GM23338 (cell line): ENCODE measurements around the gene C14orf93. TPM values are rescaled to one million over a fixed set of nuclear protein-coding genes. Genes with fewer than 3 reads are reported as not detected.

ENCODE experiments used
- ATAC-seq: fragments of 200-7000 bp; cut with Tn5 transposase; 3 replicates; pipeline ENCODE4 v1.9.1; 2020
- DNase-seq: peaks from one replicate; pipeline ENCODE4 v3.0.0-alpha.2; 2015; ENCODE audit warnings: low spot score
- H2AFZ ChIP-seq: fragments of 200-600 bp; sonication (generic); 2 replicates; pipeline ENCODE4 v1.8.0; 2016; ENCODE audit warnings: antibody characterized with exemption, mild to moderate bottlenecking, moderate library complexity
- H3F3A ChIP-seq: fragments of 200-600 bp; sonication (generic); replicated peaks from 2 replicates; pipeline ENCODE4 v1.8.0; 2017; ENCODE audit warnings: antibody characterized with exemption, mixed run types, low read depth
- H3K27ac ChIP-seq: fragments of 200-600 bp; sonication (generic); 2 replicates; pipeline ENCODE4 v1.6.1; 2016; ENCODE audit warnings: low read depth
- H3K27me3 ChIP-seq: fragments of 200-600 bp; sonication (generic); 2 replicates; pipeline ENCODE4 v1.8.0; 2016; ENCODE audit warnings: mild to moderate bottlenecking, mixed run types, moderate library complexity; ENCODE audit not compliant: insufficient read depth
- H3K36me3 ChIP-seq: fragments of 200-600 bp; sonication (generic); 2 replicates; pipeline ENCODE4 v1.8.0; 2016; ENCODE audit warnings: mild to moderate bottlenecking; ENCODE audit not compliant: insufficient read depth
- H3K4me1 ChIP-seq: fragments of 200-600 bp; sonication (generic); 2 replicates; pipeline ENCODE4 v1.8.0; 2016; ENCODE audit warnings: mild to moderate bottlenecking, moderate library complexity; ENCODE audit not compliant: insufficient read depth
- H3K4me2 ChIP-seq: fragments of 200-600 bp; sonication (generic); 2 replicates; pipeline ENCODE4 v1.7.1; 2017; ENCODE audit warnings: mixed run types
- H3K4me3 ChIP-seq: fragments of 200-600 bp; sonication (generic); 2 replicates; pipeline ENCODE4 v1.6.1; 2016; ENCODE audit warnings: mixed run types
- H3K79me2 ChIP-seq: fragments of 200-600 bp; sonication (generic); replicated peaks from 2 replicates; pipeline ENCODE4 v1.8.0; 2017; ENCODE audit warnings: mild to moderate bottlenecking; ENCODE audit not compliant: insufficient read depth
- H3K9me2 ChIP-seq: fragments of 200-600 bp; sonication (generic); 2 replicates; pipeline ENCODE4 v1.8.0; 2017; ENCODE audit not compliant: insufficient read depth
- H4K20me1 ChIP-seq: fragments of 200-600 bp; sonication (generic); replicated peaks from 2 replicates; pipeline ENCODE4 v1.8.0; 2017; ENCODE audit warnings: mild to moderate bottlenecking; ENCODE audit not compliant: insufficient read depth
- H3K27ac Mint-ChIP-seq: 2 replicates; pipeline ENCODE4 v1.8.0; 2020; ENCODE audit warnings: inconsistent platforms, mild to moderate bottlenecking, moderate library complexity, mixed read lengths
- H3K27me3 Mint-ChIP-seq: 3 replicates; pipeline ENCODE4 v1.8.0; 2022; ENCODE audit warnings: low read depth, mild to moderate bottlenecking, moderate library complexity, mixed read lengths, inconsistent platforms; ENCODE audit not compliant: insufficient read depth, poor library complexity
- H3K36me3 Mint-ChIP-seq: 3 replicates; pipeline ENCODE4 v1.8.0; 2021; ENCODE audit warnings: low read depth, mild to moderate bottlenecking, inconsistent platforms, moderate library complexity, mixed read lengths
- H3K4me1 Mint-ChIP-seq: 3 replicates; pipeline ENCODE4 v1.8.0; 2020; ENCODE audit warnings: mild to moderate bottlenecking, inconsistent platforms, mixed read lengths
- H3K4me3 Mint-ChIP-seq: 3 replicates; pipeline ENCODE4 v1.8.0; 2021; ENCODE audit warnings: moderate library complexity, mild to moderate bottlenecking, inconsistent platforms, mixed read lengths
- H3K9me3 Mint-ChIP-seq: 3 replicates; pipeline ENCODE4 v1.8.0; 2020; ENCODE audit warnings: moderate library complexity, mild to moderate bottlenecking, inconsistent platforms, mixed read lengths
- ETS1 ChIP-seq: IDR thresholded peaks from 2 replicates; pipeline ENCODE4 v1.6.1; 2016; ENCODE audit warnings: antibody characterized with exemption
- EZH2phosphoT487 ChIP-seq: fragments of 200-600 bp; sonication (generic); IDR thresholded peaks from one replicate; pipeline ENCODE4 v1.8.1; 2018; ENCODE audit warnings: antibody characterized with exemption; ENCODE audit not compliant: unreplicated experiment
- NANOG ChIP-seq: IDR thresholded peaks from 2 replicates; pipeline ENCODE4 v1.6.1; 2016; ENCODE audit warnings: antibody characterized with exemption, borderline replicate concordance
- POLR2AphosphoS5 ChIP-seq: IDR thresholded peaks from 2 replicates; pipeline ENCODE4 v1.6.1; 2016; ENCODE audit warnings: antibody characterized with exemption, low read depth
- REST ChIP-seq: IDR thresholded peaks from one replicate; pipeline ENCODE4 v1.6.1; 2018; ENCODE audit warnings: antibody characterized with exemption; ENCODE audit not compliant: unreplicated experiment
- STAT1 ChIP-seq: IDR thresholded peaks from one replicate; pipeline ENCODE4 v1.6.1; 2016; ENCODE audit warnings: antibody characterized with exemption; ENCODE audit not compliant: unreplicated experiment
- ZNF114 ChIP-seq: fragments of 250-450 bp; sonication (Bioruptor Pico); IDR thresholded peaks from 2 replicates; pipeline ENCODE4 v1.5.0; 2020; ENCODE audit warnings: mild to moderate bottlenecking, moderate library complexity
- ZNF331 ChIP-seq: fragments of 250-450 bp; sonication (Bioruptor Pico); IDR thresholded peaks from 2 replicates; pipeline ENCODE4 v1.5.0; 2020; ENCODE audit warnings: low read depth, mild to moderate bottlenecking, moderate library complexity
- long read RNA-seq: library from polyadenylated mRNA; unstranded; transcript quantifications from one replicate; pipeline ENCODE4 v2.0.0, GENCODE V29; 2020; ENCODE audit not compliant: unreplicated experiment
- polyA plus RNA-seq: library from polyadenylated mRNA; unstranded; fragments of >200 nt; fragmentation: Nextera tagmentation; extraction: Ambion mirVana; gene quantifications from 2 replicates; pipeline ENCODE4 v1.2.1, GENCODE V29; 2016
- total RNA-seq: library from RNA; depleted of rRNA; stranded (reverse); fragments of >200 nt; shearing (Covaris generic); gene quantifications from 2 replicates; pipeline ENCODE4 v1.2.3, GENCODE V29; 2014; rRNA removed
- TF ChIP-seq, protein P1 (sequence below), 2 experiments: fragments of 200-600 bp in 1 of 2; sonication (generic) in 1 of 2; conservative IDR thresholded peaks; 2 replicates each; pipeline versions ENCODE4 v1.5.1 to v1.6.1; 2016 to 2017; ENCODE audit warnings: antibody characterized with exemption in 2 of 2, low read depth in 2 of 2, mild to moderate bottlenecking in 2 of 2, moderate library complexity in 1 of 2
- TF ChIP-seq, protein P2 (sequence below): fragments of 250-450 bp; sonication (Bioruptor Pico); IDR thresholded peaks from 2 replicates; pipeline ENCODE4 v1.5.0; 2020; ENCODE audit warnings: mild to moderate bottlenecking, moderate library complexity

Gene C14orf93, protein sequence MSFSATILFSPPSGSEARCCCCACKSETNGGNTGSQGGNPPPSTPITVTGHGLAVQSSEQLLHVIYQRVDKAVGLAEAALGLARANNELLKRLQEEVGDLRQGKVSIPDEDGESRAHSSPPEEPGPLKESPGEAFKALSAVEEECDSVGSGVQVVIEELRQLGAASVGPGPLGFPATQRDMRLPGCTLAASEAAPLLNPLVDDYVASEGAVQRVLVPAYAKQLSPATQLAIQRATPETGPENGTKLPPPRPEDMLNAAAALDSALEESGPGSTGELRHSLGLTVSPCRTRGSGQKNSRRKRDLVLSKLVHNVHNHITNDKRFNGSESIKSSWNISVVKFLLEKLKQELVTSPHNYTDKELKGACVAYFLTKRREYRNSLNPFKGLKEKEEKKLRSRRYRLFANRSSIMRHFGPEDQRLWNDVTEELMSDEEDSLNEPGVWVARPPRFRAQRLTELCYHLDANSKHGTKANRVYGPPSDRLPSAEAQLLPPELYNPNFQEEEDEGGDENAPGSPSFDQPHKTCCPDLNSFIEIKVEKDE
- total RNA-seq (11.7 and 12.4 TPM in 2 replicates), polyA plus RNA-seq (3.5 and 4.1 TPM in 2 replicates)
- long read RNA-seq, partial matches to known transcripts, result 1 of 7 reads
- long read RNA-seq, other reads (novel, unspliced or antisense), result 6 of 7 reads

- no peaks in the 10 kb centered on the region for H3K27me3 ChIP-seq
- TF ChIP-seq, protein P1, sequence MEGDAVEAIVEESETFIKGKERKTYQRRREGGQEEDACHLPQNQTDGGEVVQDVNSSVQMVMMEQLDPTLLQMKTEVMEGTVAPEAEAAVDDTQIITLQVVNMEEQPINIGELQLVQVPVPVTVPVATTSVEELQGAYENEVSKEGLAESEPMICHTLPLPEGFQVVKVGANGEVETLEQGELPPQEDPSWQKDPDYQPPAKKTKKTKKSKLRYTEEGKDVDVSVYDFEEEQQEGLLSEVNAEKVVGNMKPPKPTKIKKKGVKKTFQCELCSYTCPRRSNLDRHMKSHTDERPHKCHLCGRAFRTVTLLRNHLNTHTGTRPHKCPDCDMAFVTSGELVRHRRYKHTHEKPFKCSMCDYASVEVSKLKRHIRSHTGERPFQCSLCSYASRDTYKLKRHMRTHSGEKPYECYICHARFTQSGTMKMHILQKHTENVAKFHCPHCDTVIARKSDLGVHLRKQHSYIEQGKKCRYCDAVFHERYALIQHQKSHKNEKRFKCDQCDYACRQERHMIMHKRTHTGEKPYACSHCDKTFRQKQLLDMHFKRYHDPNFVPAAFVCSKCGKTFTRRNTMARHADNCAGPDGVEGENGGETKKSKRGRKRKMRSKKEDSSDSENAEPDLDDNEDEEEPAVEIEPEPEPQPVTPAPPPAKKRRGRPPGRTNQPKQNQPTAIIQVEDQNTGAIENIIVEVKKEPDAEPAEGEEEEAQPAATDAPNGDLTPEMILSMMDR (conservative IDR thresholded peaks at IDR 0.05; ENCODE audit: low read depth in 2 of 2), result no peak
- no peak; the same call in 1 of the 2 replicates for TF ChIP-seq POLR2AphosphoS5
- no peak for TF ChIP-seq REST
- TF ChIP-seq ZNF331 (CRISPR knock-in tag), result no peak
- TF ChIP-seq ETS1, result no peak
- TF ChIP-seq NANOG, result no peak
- no peak for TF ChIP-seq STAT1
- TF ChIP-seq, protein P2, sequence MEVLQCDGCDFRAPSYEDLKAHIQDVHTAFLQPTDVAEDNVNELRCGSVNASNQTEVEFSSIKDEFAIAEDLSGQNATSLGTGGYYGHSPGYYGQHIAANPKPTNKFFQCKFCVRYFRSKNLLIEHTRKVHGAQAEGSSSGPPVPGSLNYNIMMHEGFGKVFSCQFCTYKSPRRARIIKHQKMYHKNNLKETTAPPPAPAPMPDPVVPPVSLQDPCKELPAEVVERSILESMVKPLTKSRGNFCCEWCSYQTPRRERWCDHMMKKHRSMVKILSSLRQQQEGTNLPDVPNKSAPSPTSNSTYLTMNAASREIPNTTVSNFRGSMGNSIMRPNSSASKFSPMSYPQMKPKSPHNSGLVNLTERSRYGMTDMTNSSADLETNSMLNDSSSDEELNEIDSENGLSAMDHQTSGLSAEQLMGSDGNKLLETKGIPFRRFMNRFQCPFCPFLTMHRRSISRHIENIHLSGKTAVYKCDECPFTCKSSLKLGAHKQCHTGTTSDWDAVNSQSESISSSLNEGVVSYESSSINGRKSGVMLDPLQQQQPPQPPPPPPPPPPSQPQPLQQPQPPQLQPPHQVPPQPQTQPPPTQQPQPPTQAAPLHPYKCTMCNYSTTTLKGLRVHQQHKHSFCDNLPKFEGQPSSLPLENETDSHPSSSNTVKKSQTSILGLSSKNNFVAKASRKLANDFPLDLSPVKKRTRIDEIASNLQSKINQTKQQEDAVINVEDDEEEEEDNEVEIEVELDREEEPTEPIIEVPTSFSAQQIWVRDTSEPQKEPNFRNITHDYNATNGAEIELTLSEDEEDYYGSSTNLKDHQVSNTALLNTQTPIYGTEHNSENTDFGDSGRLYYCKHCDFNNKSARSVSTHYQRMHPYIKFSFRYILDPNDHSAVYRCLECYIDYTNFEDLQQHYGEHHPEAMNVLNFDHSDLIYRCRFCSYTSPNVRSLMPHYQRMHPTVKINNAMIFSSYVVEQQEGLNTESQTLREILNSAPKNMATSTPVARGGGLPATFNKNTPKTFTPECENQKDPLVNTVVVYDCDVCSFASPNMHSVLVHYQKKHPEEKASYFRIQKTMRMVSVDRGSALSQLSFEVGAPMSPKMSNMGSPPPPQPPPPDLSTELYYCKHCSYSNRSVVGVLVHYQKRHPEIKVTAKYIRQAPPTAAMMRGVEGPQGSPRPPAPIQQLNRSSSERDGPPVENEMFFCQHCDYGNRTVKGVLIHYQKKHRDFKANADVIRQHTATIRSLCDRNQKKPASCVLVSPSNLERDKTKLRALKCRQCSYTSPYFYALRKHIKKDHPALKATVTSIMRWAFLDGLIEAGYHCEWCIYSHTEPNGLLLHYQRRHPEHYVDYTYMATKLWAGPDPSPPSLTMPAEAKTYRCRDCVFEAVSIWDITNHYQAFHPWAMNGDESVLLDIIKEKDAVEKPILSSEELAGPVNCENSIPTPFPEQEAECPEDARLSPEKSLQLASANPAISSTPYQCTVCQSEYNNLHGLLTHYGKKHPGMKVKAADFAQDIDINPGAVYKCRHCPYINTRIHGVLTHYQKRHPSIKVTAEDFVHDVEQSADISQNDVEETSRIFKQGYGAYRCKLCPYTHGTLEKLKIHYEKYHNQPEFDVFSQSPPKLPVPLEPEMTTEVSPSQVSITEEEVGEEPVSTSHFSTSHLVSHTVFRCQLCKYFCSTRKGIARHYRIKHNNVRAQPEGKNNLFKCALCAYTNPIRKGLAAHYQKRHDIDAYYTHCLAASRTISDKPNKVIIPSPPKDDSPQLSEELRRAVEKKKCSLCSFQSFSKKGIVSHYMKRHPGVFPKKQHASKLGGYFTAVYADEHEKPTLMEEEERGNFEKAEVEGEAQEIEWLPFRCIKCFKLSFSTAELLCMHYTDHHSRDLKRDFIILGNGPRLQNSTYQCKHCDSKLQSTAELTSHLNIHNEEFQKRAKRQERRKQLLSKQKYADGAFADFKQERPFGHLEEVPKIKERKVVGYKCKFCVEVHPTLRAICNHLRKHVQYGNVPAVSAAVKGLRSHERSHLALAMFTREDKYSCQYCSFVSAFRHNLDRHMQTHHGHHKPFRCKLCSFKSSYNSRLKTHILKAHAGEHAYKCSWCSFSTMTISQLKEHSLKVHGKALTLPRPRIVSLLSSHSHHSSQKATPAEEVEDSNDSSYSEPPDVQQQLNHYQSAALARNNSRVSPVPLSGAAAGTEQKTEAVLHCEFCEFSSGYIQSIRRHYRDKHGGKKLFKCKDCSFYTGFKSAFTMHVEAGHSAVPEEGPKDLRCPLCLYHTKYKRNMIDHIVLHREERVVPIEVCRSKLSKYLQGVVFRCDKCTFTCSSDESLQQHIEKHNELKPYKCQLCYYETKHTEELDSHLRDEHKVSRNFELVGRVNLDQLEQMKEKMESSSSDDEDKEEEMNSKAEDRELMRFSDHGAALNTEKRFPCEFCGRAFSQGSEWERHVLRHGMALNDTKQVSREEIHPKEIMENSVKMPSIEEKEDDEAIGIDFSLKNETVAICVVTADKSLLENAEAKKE (CRISPR knock-in tag), result no peak
- no peak for TF ChIP-seq ZNF114
- no peak for TF ChIP-seq EZH2phosphoT487
Observed at GRCh38 chr14:23009939-23010726, at the start of gene C14orf93. Gene C14orf93 (minus strand): TSS chr14:23010143. CDS start chr14:22999023, 11,120 bp downstream.

More at GRCh38 chr14:23009939-23010726, at the start of gene C14orf93:
- H3F3A ChIP-seq, result 0 out of 2 replicates have a peak, but pooled peaks cover 5% of the 10 kb centered on the region
- no peaks in the 10 kb centered on the region for H3K36me3 ChIP-seq
- Mint-ChIP-seq H3K9me3 (no peaks in the 10 kb centered on the region; the same call in 2 of the 3 replicates), H3K36me3 (peaks cover 5% of the 10 kb centered on the region; the same call in 2 of the 3 replicates), H3K27ac (peak within 1 kb of the TSS; percentile 85), H3K4me1 (peaks cover 26% of the 10 kb centered on the region), H3K27me3 (peaks cover 6% of the 10 kb centered on the region), H3K4me3 (peak within 1 kb of the TSS; percentile 78)
- H3K4me3 ChIP-seq, result peak within 1 kb of the TSS; percentile 59
- H3K27ac ChIP-seq, result peak within 1 kb of the TSS; percentile 87
- peaks cover 11% of the 10 kb centered on the region; the same call in 1 of the 2 replicates for H3K4me1 ChIP-seq
- no peaks in the 10 kb centered on the region for H3K9me2 ChIP-seq
- DNase-seq (peak; percentile 83), ATAC-seq (peak; percentile 14)
- peak within 1 kb of the TSS; percentile 74 for H3K4me2 ChIP-seq
- no peaks in the 10 kb centered on the region for H4K20me1 ChIP-seq
- no peaks in the 10 kb centered on the region for H3K79me2 ChIP-seq
- H2AFZ ChIP-seq, result peak within 1 kb of the TSS; percentile 94; the same call in 1 of the 2 replicates
